AG04450 (cell line): ENCODE measurements around the gene NCOA7. TPM values are rescaled to one million over a fixed set of nuclear protein-coding genes. Genes with fewer than 3 reads are reported as not detected.
"Not testable (repeated sequence)": the region's sequence is repeated elsewhere in the genome, so short reads cannot be mapped to it uniquely, and the experiment has no call there.

Experiments used
- CTCF ChIA-PET: fragments of 300-600, 350-600 bp; formaldehyde crosslinking; extraction: SDS; loops from one replicate; lab custom pipeline; 2022; ENCODE audit warnings: antibody characterized with exemption, inconsistent platforms; lab: Charles Lee
- POLR2A ChIA-PET: fragments of 350-600 bp; formaldehyde crosslinking; extraction: SDS; loops from one replicate; lab custom pipeline; 2021; ENCODE audit warnings: antibody characterized with exemption, inconsistent platforms; lab: Yijun Ruan, JAX
- DNase-seq: peaks from one replicate; pipeline ENCODE4 v3.0.0-alpha.2; 2011; ENCODE audit warnings: low read depth, low spot score
- H3K27ac ChIP-seq: one replicate; pipeline ENCODE4 v1.5.1; 2012; ENCODE audit warnings: low read depth, low read length, control low read depth
- H3K27me3 ChIP-seq: one replicate; pipeline ENCODE4 v1.6.0; 2012; ENCODE audit warnings: low read length; ENCODE audit not compliant: control insufficient read depth, insufficient read depth
- H3K4me3 ChIP-seq: 2 replicates; pipeline ENCODE4 v1.5.1; 2011; ENCODE audit warnings: mild to moderate bottlenecking, low read depth, low read length, control low read depth
- H3K9me3 ChIP-seq: 2 replicates; pipeline ENCODE4 v1.5.1; 2012; ENCODE audit warnings: low read length; ENCODE audit not compliant: control insufficient read depth, insufficient read depth
- CTCF ChIP-seq: IDR thresholded peaks from 2 replicates; pipeline ENCODE4 v1.5.1; 2011; ENCODE audit warnings: low read depth, low read length, control low read depth, inconsistent platforms
- polyA plus RNA-seq: library from polyadenylated mRNA; depleted of rRNA; stranded (reverse); fragments of >200 nt; gene quantifications from 2 replicates; pipeline ENCODE4 v1.2.3, GENCODE V29; 2011

NCOA7 gene
- polyA plus RNA-seq, 1 experiment, result 21.5 TPM

- POLR2A ChIA-PET, result no interaction called here
- no peak for DNase-seq
These were observed 136.0 kb downstream of the NCOA7 start for GRCh38 chr6:125926711-125927110.

GRCh38 chr6:125927761-125928160 lies 137.0 kb downstream of the NCOA7 start:
- POLR2A ChIA-PET, result no interaction called here
- no peak for DNase-seq

More at GRCh38 chr6:125926711-125927110, 136.0 kb downstream of the NCOA7 start:
- H3K4me3 ChIP-seq, result no peak overlapping the region
- no peak overlapping the region for H3K27ac ChIP-seq
- no peak for TF ChIP-seq CTCF
- H3K9me3 ChIP-seq, result no peaks in the 10 kb centered on the region
- CTCF ChIA-PET, result interaction anchor here (1.7 kb wide), 1 partner anchor 30 kb away, joined by 5 read pairs; the partner anchor contains the start of gene HINT3
- H3K27me3 ChIP-seq, result no peaks in the 10 kb centered on the region

GRCh38 chr6:125930765-125931418 lies 140.1 kb downstream of the NCOA7 start:
- POLR2A ChIA-PET, result no interaction called here

More at GRCh38 chr6:125927761-125928160, 137.0 kb downstream of the NCOA7 start:
- H3K4me3 ChIP-seq, result no peak overlapping the region
- H3K9me3 ChIP-seq, result no peaks in the 10 kb centered on the region
- CTCF ChIA-PET, result interaction anchor here (1.7 kb wide), 1 partner anchor 29 kb away, joined by 5 read pairs; the partner anchor contains the start of gene HINT3
- H3K27ac ChIP-seq, result no peak overlapping the region
- TF ChIP-seq CTCF, result no peak
- H3K27me3 ChIP-seq, result no peaks in the 10 kb centered on the region

DNA sequence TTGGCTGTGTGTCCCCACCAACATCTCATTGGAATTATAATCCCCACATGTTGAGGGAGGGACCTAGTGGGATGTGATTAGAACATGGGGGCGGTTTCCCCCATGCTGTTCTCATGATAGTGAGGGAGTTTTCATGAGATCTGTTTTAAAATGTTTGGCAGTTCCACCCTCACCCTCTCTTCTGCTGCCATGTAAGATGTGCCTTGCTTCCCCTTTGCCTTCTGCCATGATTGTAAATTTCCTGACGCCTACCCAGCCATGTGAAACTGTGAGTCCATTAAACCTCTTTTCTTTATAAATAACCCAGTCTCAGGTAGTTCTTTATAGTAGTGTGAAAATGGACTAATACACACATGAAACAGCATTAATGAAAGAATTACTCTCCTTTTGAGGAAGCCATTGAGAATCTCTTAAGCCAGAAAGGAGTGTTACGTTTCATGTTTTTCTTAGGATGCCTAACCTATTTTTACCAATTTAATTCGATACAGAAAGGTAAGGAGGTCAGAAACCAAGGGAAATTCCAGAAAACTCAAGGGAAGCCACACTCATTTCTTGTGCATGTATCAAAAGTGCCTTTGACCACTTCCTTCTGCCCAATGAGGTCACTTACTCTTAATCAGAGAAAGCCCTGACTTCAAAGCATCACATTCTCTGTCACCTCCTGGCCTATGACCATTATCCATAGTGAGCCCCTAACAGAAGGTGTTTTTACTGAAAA lies 141.1 kb downstream of the NCOA7 start:
- no peak overlapping the region for H3K27ac ChIP-seq
- POLR2A ChIA-PET, result no interaction called here
- DNase-seq, result no peak
- no peaks in the 10 kb centered on the region for H3K9me3 ChIP-seq
- CTCF ChIA-PET, result interaction anchor here (0.8 to 1.1 kb wide), 3 partner anchors 13 to 43 kb away, joined by 3 to 6 read pairs (median 4); partner anchors contain the start of gene HINT3
- no peaks in the 10 kb centered on the region for H3K27me3 ChIP-seq
- H3K4me3 ChIP-seq, result no peak overlapping the region
- no peak for TF ChIP-seq CTCF

More at GRCh38 chr6:125930765-125931418, 140.1 kb downstream of the NCOA7 start:
- no peak for TF ChIP-seq CTCF
- no peaks in the 10 kb centered on the region for H3K9me3 ChIP-seq
- CTCF ChIA-PET, result interaction anchor here (1.0 kb wide), 1 partner anchor 25 kb away, joined by 6 read pairs; the partner anchor contains the start of gene HINT3
- H3K4me3 ChIP-seq, result no peak overlapping the region
- peak; percentile 41 for DNase-seq
- H3K27ac ChIP-seq, result peak overlapping the region; percentile 31
- H3K27me3 ChIP-seq, result no peaks in the 10 kb centered on the region

GRCh38 chr6:125932451-125932795 lies 141.7 kb downstream of the NCOA7 start:
- Histone ChIP-seq H3K9me3 (no peaks in the 10 kb centered on the region), H3K27ac (no peak overlapping the region), H3K4me3 (no peak overlapping the region), H3K27me3 (no peaks in the 10 kb centered on the region)
- TF ChIP-seq CTCF, result no peak
- POLR2A ChIA-PET, result no interaction called here
- CTCF ChIA-PET, result interaction anchor here (0.8 to 1.1 kb wide), 3 partner anchors 13 to 42 kb away, joined by 3 to 6 read pairs (median 4); partner anchors contain the start of gene HINT3
- no peak for DNase-seq

DNA sequence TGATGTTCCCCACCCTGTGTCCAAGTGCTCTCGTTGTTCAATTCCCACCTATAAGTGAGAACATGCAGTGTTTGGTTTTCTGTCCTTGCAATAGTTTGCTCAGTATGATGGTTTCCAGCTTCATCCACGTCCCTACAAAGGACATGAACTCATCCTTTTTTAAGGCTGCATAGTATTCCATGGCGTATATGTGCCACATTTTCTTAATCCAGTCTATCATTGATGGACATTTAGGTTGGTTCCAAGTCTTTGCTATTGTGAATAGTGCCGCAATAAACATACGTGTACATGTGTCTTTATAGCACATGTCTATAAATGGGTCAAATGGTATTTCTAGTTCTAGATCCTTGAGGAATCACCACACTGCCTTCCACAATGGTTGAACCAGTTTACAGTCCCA lies 144.8 kb downstream of the NCOA7 start:
- H3K27me3 ChIP-seq, H3K9me3 ChIP-seq, DNase-seq, POLR2A ChIA-PET, H3K4me3 ChIP-seq, H3K27ac ChIP-seq, CTCF ChIA-PET: not testable (repeated sequence)
